Left kidney (tissue), 8 donors: ENCODE measurements around the gene ANKEF1. TPM values are rescaled to one million over a fixed set of nuclear protein-coding genes. Genes with fewer than 3 reads are reported as not detected.

ENCODE experiments used
- DNase-seq: peaks from one replicate; pipeline ENCODE4 v3.0.0-alpha.2; 2013
- long read RNA-seq, 8 donors: transcript quantifications; one replicate each; lab custom pipeline, GENCODE V29; 2026
- polyA plus RNA-seq: library from polyadenylated mRNA; unstranded; fragments of 120-200 nt; gene quantifications from one replicate; pipeline ENCODE4 v1.2.1, GENCODE V29; 2013; ENCODE audit not compliant: insufficient read length

The ANKEF1 gene
- 8.9 TPM for polyA plus RNA-seq
- long read RNA-seq, donor 1, full-length matches to known transcripts: 2 of 2 reads
- long read RNA-seq, donor 1, partial matches to known transcripts: 0 of 2 reads
- long read RNA-seq, donor 1, other reads (novel, unspliced or antisense): 0 of 2 reads
- long read RNA-seq, donor 2, full-length matches to known transcripts: 3 of 3 reads
- long read RNA-seq, donor 2, partial matches to known transcripts: 0 of 3 reads
- long read RNA-seq, donor 2, other reads (novel, unspliced or antisense): 0 of 3 reads
- long read RNA-seq, donor 3: 0 reads
- long read RNA-seq, donor 4: 0 reads
- long read RNA-seq, donor 5, full-length matches to known transcripts: 1 of 1 reads
- long read RNA-seq, donor 5, partial matches to known transcripts: 0 of 1 reads
- long read RNA-seq, donor 5, other reads (novel, unspliced or antisense): 0 of 1 reads
- long read RNA-seq, donor 6: 0 reads
- long read RNA-seq, donor 7, full-length matches to known transcripts: 1 of 1 reads
- long read RNA-seq, donor 7, partial matches to known transcripts: 0 of 1 reads
- long read RNA-seq, donor 7, other reads (novel, unspliced or antisense): 0 of 1 reads
- long read RNA-seq, donor 8, full-length matches to known transcripts: 1 of 1 reads
- long read RNA-seq, donor 8, partial matches to known transcripts: 0 of 1 reads
- long read RNA-seq, donor 8, other reads (novel, unspliced or antisense): 0 of 1 reads

GRCh38 chr20:10034717-10035571, at the start of gene ANKEF1:
Gene ANKEF1 (plus strand): TSS chr20:10034987. CDS start chr20:10038302, 3,315 bp downstream.
- peak; percentile 64 for DNase-seq

DNA sequence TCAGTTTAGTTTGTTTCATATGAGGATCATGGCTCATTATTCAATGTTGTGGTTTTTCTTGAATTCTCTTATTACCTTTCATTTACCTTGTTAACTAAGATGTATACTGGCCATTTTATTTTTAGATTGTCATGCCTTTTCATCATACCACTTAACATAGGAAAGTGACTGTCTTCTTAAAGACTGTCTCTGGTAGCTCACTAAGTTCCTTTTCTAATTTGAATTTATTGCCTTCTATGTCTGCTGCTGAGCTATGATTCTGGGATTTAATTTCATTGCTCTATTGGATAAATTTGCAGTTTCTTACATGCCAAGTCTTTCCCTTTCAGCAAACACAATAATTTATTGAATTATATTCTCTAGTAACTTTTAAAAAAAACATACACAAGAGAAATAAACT, 49.5 kb upstream of the ANKEF1 start:
- no peak for DNase-seq

DNA sequence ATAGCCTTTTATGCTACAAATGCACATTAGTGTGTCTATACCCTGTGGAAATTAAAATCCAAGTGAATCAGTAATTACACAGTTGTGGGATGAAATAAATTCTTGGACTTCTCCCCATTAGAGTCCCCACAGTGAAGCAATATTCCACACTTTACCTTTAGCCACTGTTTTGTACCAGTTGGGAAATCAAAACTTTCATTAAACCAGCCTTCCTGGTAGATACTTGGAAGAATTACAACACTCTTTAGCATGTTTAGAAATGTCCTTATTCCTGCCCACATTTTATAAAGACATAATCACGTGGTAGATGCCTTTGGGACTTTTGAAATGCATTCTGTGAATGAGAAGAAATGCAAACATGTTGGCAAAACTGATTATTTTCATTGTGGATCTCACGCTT, 49.0 kb upstream of the ANKEF1 start:
- DNase-seq: no peak

- DNase-seq: no peak
Observed at GRCh38 chr20:9989066-9989724, 45.6 kb upstream of the ANKEF1 start.

- DNase-seq: no peak
Observed at GRCh38 chr20:9993137-9993536, 41.6 kb upstream of the ANKEF1 start.

DNA sequence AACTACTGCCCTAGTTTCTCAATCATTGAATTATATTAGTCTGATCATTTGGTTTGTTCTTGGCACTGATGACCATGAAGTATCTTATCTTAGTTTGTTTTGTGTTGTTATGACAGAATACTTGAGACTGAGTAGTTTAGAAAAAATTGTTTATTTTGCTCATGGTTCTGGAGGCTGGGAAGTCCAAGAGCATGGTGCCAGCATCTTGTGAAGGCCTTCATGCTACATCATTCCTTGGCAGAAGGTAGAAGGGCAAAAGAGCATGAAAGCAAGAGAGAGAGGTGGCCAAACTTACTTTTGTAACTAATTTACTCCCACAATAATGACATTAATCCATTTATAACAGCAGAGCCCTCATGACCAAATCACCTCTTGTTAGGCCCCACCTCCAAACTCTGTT, 40.1 kb upstream of the ANKEF1 start:
- no peak for DNase-seq

DNA sequence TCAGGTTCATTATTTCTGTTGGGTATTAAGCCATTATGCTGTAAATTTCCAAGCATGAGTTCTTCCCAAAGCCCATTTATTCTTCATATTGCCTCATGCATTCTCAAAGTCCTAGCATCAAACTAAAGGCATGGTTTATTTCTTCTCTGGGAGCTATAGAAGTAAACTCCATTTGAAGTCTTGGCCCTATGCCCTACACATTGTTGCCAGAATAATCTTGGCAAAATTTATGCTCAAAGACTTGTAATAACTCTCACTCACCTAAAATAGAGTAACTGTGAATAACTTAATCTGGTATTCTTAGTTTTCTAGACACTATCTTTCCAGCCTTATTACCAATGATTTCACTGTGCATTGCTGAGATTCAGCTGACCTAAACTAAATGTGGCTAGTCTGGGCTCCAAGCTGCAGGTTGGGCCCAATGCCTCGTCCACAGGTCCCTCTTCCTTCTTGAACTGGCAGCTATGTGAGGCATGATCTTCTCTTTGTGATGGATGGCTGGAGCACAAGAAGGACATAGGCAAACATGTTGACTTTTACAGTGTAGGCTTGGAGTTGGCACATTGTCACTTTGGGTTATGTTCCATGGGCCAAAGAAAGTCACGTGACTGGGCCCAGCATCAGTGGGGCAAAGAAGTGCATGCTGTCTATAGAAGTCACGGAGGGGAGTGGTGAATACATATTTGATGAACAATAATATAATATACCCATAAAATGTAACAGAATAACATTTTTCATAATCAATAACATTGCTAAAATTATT, 39.1 kb upstream of the ANKEF1 start:
- DNase-seq: no peak

DNA sequence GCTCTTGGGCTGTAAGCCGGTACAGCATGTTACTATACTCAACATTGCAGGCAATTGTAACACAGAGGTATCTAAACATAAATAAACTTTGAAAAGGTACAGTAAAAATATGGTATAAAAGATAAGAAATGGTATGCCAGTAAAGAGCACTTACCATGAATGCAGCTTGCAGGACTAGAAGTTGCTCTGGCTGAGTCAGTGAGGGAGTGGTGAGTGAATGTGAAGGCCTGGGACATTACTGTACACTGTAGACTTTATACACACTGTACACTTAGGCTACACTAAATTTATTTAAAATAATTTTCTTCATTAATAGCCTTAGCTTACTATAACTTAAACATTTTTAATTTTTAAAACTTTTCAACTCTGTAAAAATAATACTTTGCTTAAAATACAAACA, 37.8 kb upstream of the ANKEF1 start:
- no peak for DNase-seq

- no peak for DNase-seq
Observed at GRCh38 chr20:9999645-10000044, 35.1 kb upstream of the ANKEF1 start.

GRCh38 chr20:10002866-10003265, 31.9 kb upstream of the ANKEF1 start:
- no peak for DNase-seq

DNA sequence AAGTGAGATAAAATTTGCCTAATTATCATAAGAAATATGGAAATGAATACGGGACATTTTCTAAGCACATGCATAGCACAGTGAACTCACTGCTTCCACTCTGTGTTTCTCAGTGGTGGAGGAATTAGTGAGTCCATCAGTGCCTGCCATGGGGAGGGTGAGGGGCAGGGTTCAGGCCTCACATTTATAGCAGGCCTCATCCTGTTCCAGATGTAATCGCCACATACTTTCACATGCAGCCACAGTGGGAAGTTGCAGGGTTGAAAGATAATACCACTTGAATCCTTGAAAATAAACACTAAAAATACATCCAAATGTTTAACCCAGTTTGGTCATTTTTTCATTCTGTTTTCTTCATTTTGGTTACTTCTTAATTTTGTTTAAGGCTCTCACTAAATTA, 29.9 kb upstream of the ANKEF1 start:
- no peak for DNase-seq

- no peak for DNase-seq
Observed at GRCh38 chr20:10005885-10006284, 28.9 kb upstream of the ANKEF1 start.

DNA sequence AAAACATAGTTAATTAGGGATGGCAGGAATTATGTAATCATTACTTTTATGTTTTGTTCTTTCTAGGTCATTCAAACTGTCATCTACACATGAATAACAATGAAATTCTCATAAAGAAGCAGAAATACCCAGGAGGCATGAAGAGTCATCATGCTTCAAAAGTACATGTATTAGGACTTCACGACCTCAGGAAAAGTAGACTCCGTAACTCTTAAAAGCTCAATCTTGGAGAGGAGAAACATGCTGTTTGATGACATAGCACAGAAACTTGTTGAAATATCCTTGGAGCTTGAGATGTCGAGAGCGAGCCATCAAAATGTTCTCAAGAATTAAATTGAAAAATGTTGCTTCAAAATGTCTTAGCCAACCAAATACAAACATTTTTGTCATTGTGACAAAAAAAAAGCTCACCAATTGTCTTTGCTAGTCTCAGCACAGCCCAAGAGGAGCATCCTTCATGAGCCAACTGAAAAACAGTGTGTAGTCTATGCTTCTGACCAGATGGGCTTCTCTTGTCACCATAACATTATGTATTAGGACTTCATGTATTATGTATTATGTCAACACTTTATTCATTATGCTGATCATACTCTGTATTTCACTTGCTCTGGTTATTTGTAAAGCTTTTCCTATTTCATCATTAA, 28.2 kb upstream of the ANKEF1 start:
- DNase-seq: no peak

- no peak for DNase-seq
Observed at GRCh38 chr20:10007158-10007557, 27.6 kb upstream of the ANKEF1 start.

- no peak for DNase-seq
Observed at GRCh38 chr20:10007747-10008146, 27.0 kb upstream of the ANKEF1 start.

GRCh38 chr20:10012464-10012863, 22.3 kb upstream of the ANKEF1 start:
- no peak for DNase-seq

DNA sequence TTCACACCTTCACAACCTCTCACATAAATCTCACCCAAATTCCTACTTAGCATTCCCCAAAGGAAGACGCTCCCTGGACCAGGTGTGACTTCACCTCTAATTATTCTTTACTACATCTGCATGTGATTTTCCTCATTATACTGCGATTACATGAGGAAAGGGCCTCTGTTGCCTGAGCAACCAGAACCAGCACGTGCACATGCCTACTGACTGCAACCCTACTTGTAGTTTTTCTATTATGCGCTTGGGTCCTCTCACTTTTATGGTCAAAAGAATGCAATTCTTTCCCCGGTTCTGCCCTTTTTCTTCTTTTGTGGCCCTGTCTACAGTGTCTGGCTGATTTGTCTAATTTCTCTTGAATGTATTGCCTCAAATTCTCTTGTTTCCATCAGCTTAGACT, 20.4 kb upstream of the ANKEF1 start:
- DNase-seq: no peak

- no peak for DNase-seq
Observed at GRCh38 chr20:10020937-10021336, 13.8 kb upstream of the ANKEF1 start.

DNA sequence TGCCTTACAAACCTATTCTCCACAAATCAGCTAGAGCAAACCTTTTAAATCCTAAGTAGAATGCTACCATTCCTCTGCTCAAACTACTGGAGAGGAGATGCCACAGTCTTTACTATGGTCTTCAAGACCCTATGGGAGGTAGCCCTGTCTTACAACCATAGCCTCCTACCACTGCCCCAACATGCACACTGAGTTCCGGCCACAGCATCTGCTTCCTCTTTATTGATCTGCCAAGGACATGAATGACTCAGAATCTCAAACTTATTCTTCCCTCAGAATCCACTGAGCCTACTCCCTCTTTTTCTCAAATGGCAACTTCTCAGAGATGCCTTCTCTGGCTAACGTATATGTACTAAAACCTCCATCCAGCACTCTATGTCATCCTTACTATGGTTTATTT, 12.2 kb upstream of the ANKEF1 start:
- DNase-seq: no peak

DNA sequence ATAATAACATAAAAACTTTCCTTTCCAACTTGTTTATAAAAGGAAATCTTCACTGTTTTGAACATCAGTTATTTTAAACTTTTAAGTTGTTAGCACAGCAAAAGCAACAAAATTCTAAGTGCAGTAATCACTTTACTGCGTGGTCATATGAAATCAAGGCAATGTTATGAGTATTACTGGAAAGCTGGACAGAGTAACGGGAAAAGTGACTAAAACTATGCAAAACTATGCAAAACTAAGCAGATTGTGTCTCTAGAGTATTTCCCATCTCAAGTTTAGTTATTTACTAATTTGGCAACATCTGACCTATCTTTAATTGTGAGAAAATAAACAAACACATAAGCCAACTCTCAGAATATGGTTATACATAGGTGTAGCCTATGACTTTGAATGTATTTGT, 10.9 kb upstream of the ANKEF1 start:
- DNase-seq: no peak
